Endothelial cell of umbilical vein (primary cell): Measurements from ENCODE around the gene VIPR2. TPM values are rescaled to one million over a fixed set of nuclear protein-coding genes. Genes with fewer than 3 reads are reported as not detected.
"Not testable (repeated sequence)": the region's sequence is repeated elsewhere in the genome, so short reads cannot be mapped to it uniquely, and the experiment has no call there.

ENCODE experiments used
- BruUV-seq: library from RNA; stranded (reverse); fragments of 400-500 nt; replicated peaks from 2 replicates; lab custom pipeline; 2021; lab: Mats Ljungman, UMichigan
- CTCF ChIA-PET: fragments of 300-600, 350-600 bp; sonication (Branson Sonifier 250); formaldehyde crosslinking; loops from one replicate; lab custom pipeline; 2021; ENCODE audit warnings: antibody characterized with exemption, inconsistent platforms; lab: Charles Lee
- POLR2A ChIA-PET: fragments of 300-600, 350-600 bp; sonication (Branson Sonifier 250); formaldehyde crosslinking; loops from one replicate; lab custom pipeline; 2021; ENCODE audit warnings: antibody characterized with exemption, inconsistent platforms; lab: Charles Lee
- DNase-seq: peaks from one replicate; pipeline ENCODE4 v3.0.0-alpha.2; 2011; ENCODE audit warnings: low read depth, low spot score
- FAIRE-seq: peaks from 2 replicates; lab custom pipeline; 2011; peaks lifted over from hg19 to GRCh38; lab: Jason Lieb, UNC
- H2AFZ ChIP-seq: 2 replicates; pipeline ENCODE4 v1.6.0; 2012; ENCODE audit warnings: low read depth, low read length, control low read depth, inconsistent platforms
- H3K27ac ChIP-seq: 2 replicates; pipeline ENCODE4 v1.5.1; 2011; ENCODE audit warnings: low read depth, mild to moderate bottlenecking, control low read depth, low read length, moderate library complexity; ENCODE audit not compliant: insufficient read depth
- H3K27me3 ChIP-seq, 2 experiments: 2 replicates each; pipeline versions ENCODE4 v1.6.0 to v1.6.1; 2011; ENCODE audit warnings: low read length in 2 of 2, mixed read lengths in 1 of 2; ENCODE audit not compliant: control insufficient read depth in 2 of 2, insufficient read depth in 2 of 2
- H3K36me3 ChIP-seq, 2 experiments: 2 replicates in 1 of 2; 3 replicates in 1 of 2; pipeline ENCODE4 v1.5.1; 2011; ENCODE audit warnings: low read length in 2 of 2, mild to moderate bottlenecking in 1 of 2, moderate library complexity in 1 of 2; ENCODE audit not compliant: control insufficient read depth in 2 of 2, insufficient read depth in 2 of 2; ENCODE audit errors: extremely low read depth in 1 of 2
- H3K4me1 ChIP-seq: 3 replicates; pipeline ENCODE4 v1.5.1; 2011; ENCODE audit warnings: mild to moderate bottlenecking, low read length; ENCODE audit not compliant: control insufficient read depth, insufficient read depth; ENCODE audit errors: extremely low read depth
- H3K4me2 ChIP-seq: 2 replicates; pipeline ENCODE4 v1.6.1; 2011; ENCODE audit warnings: low read length, control low read depth, mixed read lengths; ENCODE audit not compliant: insufficient read depth
- H3K4me3 ChIP-seq, 3 experiments: fragments of 200-600 bp in 1 of 3; sonication (generic), shearing (Covaris generic) in 1 of 3; replicated peaks in 1 of 3; 2 replicates each; pipeline ENCODE4 v1.5.1; 2011 to 2016; ENCODE audit warnings: control low read depth in 3 of 3, low read length in 3 of 3, mild to moderate bottlenecking in 2 of 3, inconsistent platforms in 1 of 3, low read depth in 1 of 3, moderate library complexity in 1 of 3; ENCODE audit not compliant: insufficient read depth in 1 of 3
- H3K79me2 ChIP-seq: 2 replicates; pipeline ENCODE4 v1.6.0; 2012; ENCODE audit warnings: low read length, inconsistent platforms; ENCODE audit not compliant: control insufficient read depth, insufficient read depth
- H3K9ac ChIP-seq: replicated peaks from 2 replicates; pipeline ENCODE3; 2011; ENCODE audit warnings: low read length, control low read depth; ENCODE audit not compliant: insufficient read depth; ENCODE audit errors: extremely low read depth
- H3K9me1 ChIP-seq: replicated peaks from 3 replicates; pipeline ENCODE4 v1.6.0; 2011; ENCODE audit warnings: mild to moderate bottlenecking, low read length; ENCODE audit not compliant: control insufficient read depth, insufficient read depth; ENCODE audit errors: extremely low read depth
- H3K9me3 ChIP-seq: replicated peaks from 2 replicates; pipeline ENCODE4 v1.5.1; 2012; ENCODE audit warnings: low read length, inconsistent platforms; ENCODE audit not compliant: control insufficient read depth, insufficient read depth
- H4K20me1 ChIP-seq: replicated peaks from 2 replicates; pipeline ENCODE3; 2011; ENCODE audit warnings: mild to moderate bottlenecking, low read length; ENCODE audit not compliant: control insufficient read depth, insufficient read depth; ENCODE audit errors: extremely low read depth
- CTCF ChIP-seq, 2 donors: IDR thresholded peaks; 1 replicate in 1 of 2; 2 replicates in 1 of 2; pipeline ENCODE4 v1.5.1; 2011; ENCODE audit warnings: low read length in 2 of 2, mild to moderate bottlenecking in 2 of 2, moderate library complexity in 2 of 2, control low read depth in 1 of 2, inconsistent platforms in 1 of 2, low read depth in 1 of 2; ENCODE audit not compliant: insufficient read depth in 1 of 2; ENCODE audit errors: extremely low read depth in 1 of 2
- EZH2 ChIP-seq: IDR thresholded peaks from 2 replicates; pipeline ENCODE4 v1.6.1; 2012; ENCODE audit warnings: borderline replicate concordance, low read depth, mild to moderate bottlenecking, moderate library complexity, low read length, inconsistent platforms; ENCODE audit not compliant: severe bottlenecking
- FOS ChIP-seq: IDR thresholded peaks from 2 replicates; pipeline ENCODE4 v1.6.1; 2011; ENCODE audit warnings: mild to moderate bottlenecking, low read length, moderate library complexity, borderline replicate concordance; ENCODE audit not compliant: insufficient read depth
- GATA2 ChIP-seq: IDR thresholded peaks from 2 replicates; pipeline ENCODE4 v1.7.0; 2011; ENCODE audit warnings: low read depth, mild to moderate bottlenecking, moderate library complexity, mixed read lengths, low read length; ENCODE audit not compliant: insufficient read length, insufficient read depth
- JUN ChIP-seq: IDR thresholded peaks from 2 replicates; pipeline ENCODE4 v1.6.1; 2011; ENCODE audit warnings: borderline replicate concordance, low read depth; ENCODE audit not compliant: insufficient read length, insufficient read depth
- MAX ChIP-seq: IDR thresholded peaks from 2 replicates; pipeline ENCODE4 v1.6.1; 2011; ENCODE audit not compliant: insufficient read depth, insufficient read length
- MYC ChIP-seq: IDR thresholded peaks from one replicate; pipeline ENCODE4 v1.6.1; 2011; ENCODE audit warnings: mild to moderate bottlenecking, low read depth, low read length
- POLR2A ChIP-seq: IDR thresholded peaks from 2 replicates; pipeline ENCODE4 v1.6.1; 2012; ENCODE audit warnings: low read depth, mild to moderate bottlenecking, control low read depth, low read length
- POLR2AphosphoS5 ChIP-seq: IDR thresholded peaks from 2 replicates; pipeline ENCODE4 v1.6.1; 2012; ENCODE audit warnings: low read depth, mild to moderate bottlenecking, control low read depth, low read length, moderate library complexity; ENCODE audit not compliant: insufficient read depth
- dilution Hi-C: fragments of 300-500 bp; cut with MboI; formaldehyde crosslinking; loops from one replicate; pipeline ENCODE4 v1.15.0; 2019; ENCODE audit warnings: low sequenced_read_pairs; ENCODE audit not compliant: extremely low pct_ligation_motif_present
- intact Hi-C: fragments of 100-400 bp; cut with micrococcal nuclease; formaldehyde crosslinking; loops from one replicate; pipeline ENCODE4 v1.10.0; 2022
- polyA plus RNA-seq, 4 experiments: library from polyadenylated mRNA; depleted of rRNA in 3 of 4; stranded (reverse) in 3 of 4; unstranded in 1 of 4; fragments of >200 nt; gene quantifications; 2 replicates each; pipeline versions ENCODE4 v1.2.1 to v1.2.3, GENCODE V29; 2011 to 2012; ENCODE audit warnings: missing spikeins in 1 of 4
- total RNA-seq: library from RNA; stranded (reverse); gene quantifications from 2 replicates; pipeline ENCODE4 v1.2.3, GENCODE V29; 2021

VIPR2 gene
- total and polyA plus RNA-seq, 2 donors (not counting 3 experiments of a cell fraction or from before 2014, with no cell fraction given), result not detected

GRCh38 chr7:159175792-159176191 is 31.1 kb upstream of the VIPR2 start:
- H2AFZ ChIP-seq, result no peak overlapping the region
- CTCF ChIA-PET, result no interaction called here
- H4K20me1 ChIP-seq, result no peaks in the 10 kb centered on the region
- TF ChIP-seq MYC, result no peak
- no peak for TF ChIP-seq POLR2A
- no peak for TF ChIP-seq GATA2
- TF ChIP-seq EZH2, result no peak
- no peak for TF ChIP-seq CTCF (IDR thresholded peaks at IDR 0.05; ENCODE audit: extremely low read depth in 1 of 2, insufficient read depth in 1 of 2, low read depth in 1 of 2, low read length in 2 of 2)
- no peak for TF ChIP-seq MAX
- no peak for TF ChIP-seq POLR2AphosphoS5
- TF ChIP-seq JUN, result no peak
- TF ChIP-seq FOS, result no peak
- POLR2A ChIA-PET, result no interaction called here
- no peak overlapping the region for H3K4me3 ChIP-seq
- FAIRE-seq, result no peak
- peaks cover 5% of the 10 kb centered on the region for H3K4me1 ChIP-seq
- no peaks in the 10 kb centered on the region for H3K36me3 ChIP-seq
- DNase-seq, result no peak
- no peaks in the 10 kb centered on the region for H3K27me3 ChIP-seq
- dilution Hi-C loops, result no loop called here
- BruUV-seq, result no TSS peak
- H3K79me2 ChIP-seq, result no peaks in the 10 kb centered on the region
- intact Hi-C loops, result no loop called here
- no peaks in the 10 kb centered on the region for H3K9me1 ChIP-seq
- no peak overlapping the region for H3K27ac ChIP-seq
- no peak overlapping the region for H3K9ac ChIP-seq
- no peak overlapping the region for H3K4me2 ChIP-seq
- no peaks in the 10 kb centered on the region for H3K9me3 ChIP-seq

GRCh38 chr7:159175100-159175499 is 30.4 kb upstream of the VIPR2 start:
- H2AFZ ChIP-seq, POLR2A ChIA-PET, H3K4me1 ChIP-seq, H3K79me2 ChIP-seq, BruUV-seq, intact Hi-C loops, H3K4me3 ChIP-seq, dilution Hi-C loops, H3K4me2 ChIP-seq, H3K9me1 ChIP-seq, H3K36me3 ChIP-seq, H3K9me3 ChIP-seq, H3K27ac ChIP-seq, H3K27me3 ChIP-seq, FAIRE-seq, CTCF ChIA-PET, DNase-seq, H3K9ac ChIP-seq, H4K20me1 ChIP-seq: not testable (repeated sequence)
